OCI-LY3 (cell line): ENCODE data around the gene MINDY3.

Experiments used
- H2AFZ ChIP-seq: fragments of 200-600, 300-600 bp; shearing (Covaris generic); 2 replicates; pipeline ENCODE4 v1.6.0; 2014; ENCODE audit warnings: antibody characterized with exemption, low read depth, low read length
- H3K27ac ChIP-seq: fragments of 200-600, 300-600 bp; sonication (generic); 2 replicates; pipeline ENCODE4 v1.5.1; 2014; ENCODE audit warnings: mild to moderate bottlenecking, low read length, moderate library complexity, mixed read lengths
- H3K27me3 ChIP-seq: fragments of 200-600, 300-600 bp; sonication (generic); 2 replicates; pipeline ENCODE4 v1.6.1; 2014; ENCODE audit warnings: low read depth, low read length, mixed read lengths
- H3K36me3 ChIP-seq: fragments of 200-600, 300-600 bp; sonication (generic); replicated peaks from 2 replicates; pipeline ENCODE3; 2014; ENCODE audit warnings: low read depth, low read length, mixed read lengths
- H3K4me1 ChIP-seq: fragments of 300-600, 200-600 bp; sonication (generic); 2 replicates; pipeline ENCODE4 v1.6.1; 2014; ENCODE audit warnings: low read length, mixed read lengths
- H3K4me2 ChIP-seq: fragments of 200-600, 300-600 bp; sonication (generic); 2 replicates; pipeline ENCODE4 v1.6.1; 2014; ENCODE audit warnings: low read length, mixed read lengths
- H3K4me3 ChIP-seq: fragments of 300-600, 200-600 bp; sonication (generic); 2 replicates; pipeline ENCODE4 v1.5.1; 2014; ENCODE audit warnings: antibody characterized with exemption, mild to moderate bottlenecking, low read length, moderate library complexity
- H3K79me2 ChIP-seq: fragments of 300-600, 200-600 bp; shearing (Covaris generic); 2 replicates; pipeline ENCODE4 v1.6.1; 2014; ENCODE audit warnings: mild to moderate bottlenecking, low read length, mixed read lengths
- H3K9ac ChIP-seq: fragments of 300-600, 200-600 bp; shearing (Covaris generic); 2 replicates; pipeline ENCODE4 v1.6.0; 2014; ENCODE audit warnings: mild to moderate bottlenecking, low read length, moderate library complexity
- H3K9me3 ChIP-seq: fragments of 200-600, 300-600 bp; shearing (Covaris generic); 2 replicates; pipeline ENCODE4 v1.6.1; 2014; ENCODE audit warnings: low read length, mixed read lengths; ENCODE audit not compliant: insufficient read depth
- H4K20me1 ChIP-seq: fragments of 200-600, 300-600 bp; sonication (generic); 2 replicates; pipeline ENCODE4 v1.6.1; 2016; ENCODE audit warnings: low read length, mixed read lengths; ENCODE audit not compliant: insufficient read depth
- EZH2phosphoT487 ChIP-seq: fragments of 200-600 bp; shearing (Covaris generic); IDR thresholded peaks from 2 replicates; pipeline ENCODE4 v1.6.1; 2018; ENCODE audit warnings: antibody characterized with exemption, mixed run types, low read depth
- TF ChIP-seq, protein P1 (sequence below): fragments of 200-600, 300-600 bp; sonication (generic); IDR thresholded peaks from 2 replicates; pipeline ENCODE4 v1.5.1; 2014; ENCODE audit warnings: antibody characterized with exemption, low read length, low read depth

Gene MINDY3

GRCh38 chr10:15863323-15863722 lies 3.0 kb upstream of the MINDY3 start:
- no peak overlapping the region for H3K9ac ChIP-seq
- H3K4me2 ChIP-seq = no peak overlapping the region
- no peaks in the 10 kb centered on the region for H3K36me3 ChIP-seq
- no peak overlapping the region for H3K27ac ChIP-seq
- peaks cover 10% of the 10 kb centered on the region for H3K4me1 ChIP-seq
- no peaks in the 10 kb centered on the region for H3K27me3 ChIP-seq
- H4K20me1 ChIP-seq = no peaks in the 10 kb centered on the region
- TF ChIP-seq EZH2phosphoT487 = no peak
- TF ChIP-seq, protein P1, sequence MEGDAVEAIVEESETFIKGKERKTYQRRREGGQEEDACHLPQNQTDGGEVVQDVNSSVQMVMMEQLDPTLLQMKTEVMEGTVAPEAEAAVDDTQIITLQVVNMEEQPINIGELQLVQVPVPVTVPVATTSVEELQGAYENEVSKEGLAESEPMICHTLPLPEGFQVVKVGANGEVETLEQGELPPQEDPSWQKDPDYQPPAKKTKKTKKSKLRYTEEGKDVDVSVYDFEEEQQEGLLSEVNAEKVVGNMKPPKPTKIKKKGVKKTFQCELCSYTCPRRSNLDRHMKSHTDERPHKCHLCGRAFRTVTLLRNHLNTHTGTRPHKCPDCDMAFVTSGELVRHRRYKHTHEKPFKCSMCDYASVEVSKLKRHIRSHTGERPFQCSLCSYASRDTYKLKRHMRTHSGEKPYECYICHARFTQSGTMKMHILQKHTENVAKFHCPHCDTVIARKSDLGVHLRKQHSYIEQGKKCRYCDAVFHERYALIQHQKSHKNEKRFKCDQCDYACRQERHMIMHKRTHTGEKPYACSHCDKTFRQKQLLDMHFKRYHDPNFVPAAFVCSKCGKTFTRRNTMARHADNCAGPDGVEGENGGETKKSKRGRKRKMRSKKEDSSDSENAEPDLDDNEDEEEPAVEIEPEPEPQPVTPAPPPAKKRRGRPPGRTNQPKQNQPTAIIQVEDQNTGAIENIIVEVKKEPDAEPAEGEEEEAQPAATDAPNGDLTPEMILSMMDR = no peak
- peaks cover 3% of the 10 kb centered on the region; the same call in 1 of the 2 replicates for H3K9me3 ChIP-seq
- no peak overlapping the region for H3K4me3 ChIP-seq
- H2AFZ ChIP-seq = no peak overlapping the region
- H3K79me2 ChIP-seq = peaks cover 19% of the 10 kb centered on the region

DNA sequence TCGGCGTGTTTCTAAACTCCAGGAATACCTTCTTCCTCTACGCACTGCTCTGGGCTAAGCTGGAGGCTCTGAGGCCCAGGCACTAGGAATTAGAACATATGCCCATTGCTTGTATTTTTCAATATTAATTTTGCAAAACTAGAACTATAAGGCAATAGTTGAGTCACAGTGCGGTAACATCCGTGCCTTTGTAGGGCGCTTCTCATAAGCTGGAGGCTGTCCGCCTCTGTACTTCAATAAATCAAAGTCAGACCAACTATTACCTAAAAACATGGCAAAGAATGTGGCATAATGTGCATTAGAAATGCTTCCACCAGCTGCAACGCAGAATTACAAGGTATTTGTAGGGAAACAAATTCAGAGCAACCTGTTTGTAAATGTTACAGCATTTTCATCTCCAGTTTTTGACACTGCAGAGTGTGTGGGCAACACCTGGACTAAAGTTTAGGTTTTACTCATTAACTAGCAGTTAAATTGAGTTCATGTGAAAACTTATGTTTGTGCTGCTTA lies 440 bp upstream of the MINDY3 start:
- peak overlapping the region; percentile 19; the same call in 1 of the 2 replicates for H3K27ac ChIP-seq
- H3K79me2 ChIP-seq = peaks cover 40% of the 10 kb centered on the region
- peaks cover 4% of the 10 kb centered on the region; the same call in 1 of the 2 replicates for H4K20me1 ChIP-seq

DNA sequence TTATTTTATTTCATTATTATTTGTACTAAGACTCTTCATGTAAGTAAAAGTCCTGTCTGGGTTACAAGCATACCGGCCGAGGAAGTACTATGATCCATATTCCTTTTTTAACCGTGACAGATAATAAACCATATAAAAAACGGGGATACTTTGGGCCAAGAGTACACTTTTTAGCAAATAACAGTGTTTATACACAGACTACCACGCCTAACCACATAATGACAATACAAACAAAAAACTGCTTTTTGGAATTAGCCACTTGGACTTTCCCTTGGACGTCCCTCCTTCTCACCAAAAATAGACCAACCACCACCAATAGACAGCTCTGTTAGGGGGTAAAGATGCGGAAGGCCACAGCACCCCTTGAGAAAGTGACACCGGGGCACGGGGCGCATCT lies 800 bp downstream of the MINDY3 start:
- H3K36me3 ChIP-seq = no peaks in the 10 kb centered on the region
- peaks cover 4% of the 10 kb centered on the region; the same call in 1 of the 2 replicates for H4K20me1 ChIP-seq
- peak overlapping the region; percentile 98 for H3K4me3 ChIP-seq
- peaks cover 3% of the 10 kb centered on the region; the same call in 1 of the 2 replicates for H3K9me3 ChIP-seq
- H3K9ac ChIP-seq = peak overlapping the region; percentile 87
- H3K79me2 ChIP-seq = peaks cover 51% of the 10 kb centered on the region
- peak overlapping the region; percentile 70 for H3K4me2 ChIP-seq
- TF ChIP-seq EZH2phosphoT487 = no peak
- TF ChIP-seq, protein P1 = no peak
- 0 out of 2 replicates have a peak overlapping the region, but pooled peaks have one; percentile 95 for H2AFZ ChIP-seq
- H3K27ac ChIP-seq = no peak overlapping the region
- peaks cover 10% of the 10 kb centered on the region for H3K4me1 ChIP-seq
- no peaks in the 10 kb centered on the region for H3K27me3 ChIP-seq

More for the DNA sequence above, 440 bp upstream of the MINDY3 start:
- peak overlapping the region; percentile 95 for H2AFZ ChIP-seq
- H3K4me3 ChIP-seq = peak overlapping the region; percentile 98
- peak overlapping the region; percentile 70 for H3K4me2 ChIP-seq
- no peaks in the 10 kb centered on the region for H3K27me3 ChIP-seq
- no peaks in the 10 kb centered on the region for H3K36me3 ChIP-seq
- peaks cover 10% of the 10 kb centered on the region for H3K4me1 ChIP-seq
- H3K9ac ChIP-seq = peak overlapping the region; percentile 87; the same call in 1 of the 2 replicates
- peaks cover 3% of the 10 kb centered on the region; the same call in 1 of the 2 replicates for H3K9me3 ChIP-seq
- TF ChIP-seq, protein P1 = no peak
- no peak for TF ChIP-seq EZH2phosphoT487

GRCh38 chr10:15858861-15859281 lies 1.4 kb downstream of the MINDY3 start:
- no peaks in the 10 kb centered on the region for H3K36me3 ChIP-seq
- H3K79me2 ChIP-seq = peaks cover 54% of the 10 kb centered on the region
- peaks cover 3% of the 10 kb centered on the region; the same call in 1 of the 2 replicates for H3K9me3 ChIP-seq
- H3K27ac ChIP-seq = no peak overlapping the region
- no peaks in the 10 kb centered on the region for H3K27me3 ChIP-seq
- peaks cover 4% of the 10 kb centered on the region; the same call in 1 of the 2 replicates for H4K20me1 ChIP-seq
- H3K4me3 ChIP-seq = peak overlapping the region; percentile 98
- H3K9ac ChIP-seq = 0 out of 2 replicates have a peak overlapping the region, but pooled peaks have one; percentile 87
- no peak overlapping the region for H2AFZ ChIP-seq
- peak overlapping the region; percentile 70 for H3K4me2 ChIP-seq
- no peak for TF ChIP-seq EZH2phosphoT487
- TF ChIP-seq, protein P1 = no peak
- peaks cover 10% of the 10 kb centered on the region for H3K4me1 ChIP-seq
